Tibial nerve (tissue), 4 donors: ENCODE data around the gene RAB12.

ENCODE experiments used
- EP300 ChIP-seq, 2 donors: sonication (generic); formaldehyde crosslinking; IDR thresholded peaks; one replicate each; pipeline ENCODE4 v1.6.1; 2017; ENCODE audit warnings: antibody characterized with exemption in 2 of 2, mild to moderate bottlenecking in 1 of 2
- POLR2A ChIP-seq, 2 donors: fragments of 450-650 bp; IDR thresholded peaks; one replicate each; pipeline ENCODE4 v1.6.1; 2017; ENCODE audit warnings: antibody characterized with exemption in 2 of 2, mild to moderate bottlenecking in 2 of 2, moderate library complexity in 2 of 2
- TF ChIP-seq, protein P1 (sequence below), 5 experiments: fragments of 200-600 bp in 3 of 5; fragments of 450-650 bp in 2 of 5; sonication (generic) in 3 of 5; IDR thresholded peaks; one replicate each; pipeline ENCODE4 v1.5.1; 2016 to 2019; ENCODE audit warnings: antibody characterized with exemption in 5 of 5, mild to moderate bottlenecking in 3 of 5, moderate library complexity in 2 of 5

DNA sequence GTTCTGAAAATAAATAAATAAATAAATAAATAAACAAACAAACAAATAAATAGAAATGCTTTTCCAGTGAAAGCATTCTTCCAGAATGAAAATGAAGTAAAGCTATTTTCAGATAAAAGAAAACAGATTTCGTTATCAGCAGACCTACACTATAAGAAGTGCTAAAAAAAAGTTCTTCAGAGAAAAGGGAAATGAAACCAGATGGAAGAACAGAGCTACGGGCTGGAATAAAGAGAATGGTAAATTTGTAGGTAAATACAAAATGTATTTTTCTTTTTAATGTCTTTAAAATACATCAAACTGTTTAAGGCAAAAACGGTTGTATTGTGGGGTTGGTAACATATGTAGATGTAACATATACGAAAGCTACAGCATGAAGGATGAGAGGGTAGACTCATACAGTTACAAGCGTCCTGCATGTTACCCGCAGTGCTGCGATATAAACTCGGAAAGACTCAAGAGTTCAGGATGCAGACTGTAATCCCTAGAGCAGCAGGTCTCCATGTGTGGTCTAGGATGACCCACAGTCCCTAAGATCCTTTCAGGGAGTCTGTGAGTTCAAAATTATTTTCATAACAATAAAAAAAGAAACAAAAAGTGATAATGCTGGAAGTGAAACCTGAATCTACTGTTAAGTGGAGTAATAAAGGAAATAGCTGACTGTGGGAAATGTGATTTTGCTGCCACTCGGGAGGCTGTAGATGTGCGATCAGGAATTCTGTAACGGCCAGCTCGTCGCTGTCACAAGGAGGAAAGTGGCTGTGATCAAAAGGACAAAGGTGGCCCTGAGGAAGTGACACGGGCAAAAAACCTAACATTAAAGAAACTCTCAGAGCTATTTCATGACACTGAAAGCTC lies 5.3 kb upstream of the RAB12 start:
- TF ChIP-seq, protein P1, sequence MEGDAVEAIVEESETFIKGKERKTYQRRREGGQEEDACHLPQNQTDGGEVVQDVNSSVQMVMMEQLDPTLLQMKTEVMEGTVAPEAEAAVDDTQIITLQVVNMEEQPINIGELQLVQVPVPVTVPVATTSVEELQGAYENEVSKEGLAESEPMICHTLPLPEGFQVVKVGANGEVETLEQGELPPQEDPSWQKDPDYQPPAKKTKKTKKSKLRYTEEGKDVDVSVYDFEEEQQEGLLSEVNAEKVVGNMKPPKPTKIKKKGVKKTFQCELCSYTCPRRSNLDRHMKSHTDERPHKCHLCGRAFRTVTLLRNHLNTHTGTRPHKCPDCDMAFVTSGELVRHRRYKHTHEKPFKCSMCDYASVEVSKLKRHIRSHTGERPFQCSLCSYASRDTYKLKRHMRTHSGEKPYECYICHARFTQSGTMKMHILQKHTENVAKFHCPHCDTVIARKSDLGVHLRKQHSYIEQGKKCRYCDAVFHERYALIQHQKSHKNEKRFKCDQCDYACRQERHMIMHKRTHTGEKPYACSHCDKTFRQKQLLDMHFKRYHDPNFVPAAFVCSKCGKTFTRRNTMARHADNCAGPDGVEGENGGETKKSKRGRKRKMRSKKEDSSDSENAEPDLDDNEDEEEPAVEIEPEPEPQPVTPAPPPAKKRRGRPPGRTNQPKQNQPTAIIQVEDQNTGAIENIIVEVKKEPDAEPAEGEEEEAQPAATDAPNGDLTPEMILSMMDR (IDR thresholded peaks at IDR 0.05) = no peak
- no peak for TF ChIP-seq POLR2A (IDR thresholded peaks at IDR 0.05)
- no peak for TF ChIP-seq EP300 (IDR thresholded peaks at IDR 0.05)
